D341Med (cell line): ENCODE data around the gene C4orf33.

Source experiments
- DNase-seq: peaks from one replicate; pipeline ENCODE4 v3.0.0; 2012; ENCODE audit warnings: low spot score

Gene C4orf33

DNA sequence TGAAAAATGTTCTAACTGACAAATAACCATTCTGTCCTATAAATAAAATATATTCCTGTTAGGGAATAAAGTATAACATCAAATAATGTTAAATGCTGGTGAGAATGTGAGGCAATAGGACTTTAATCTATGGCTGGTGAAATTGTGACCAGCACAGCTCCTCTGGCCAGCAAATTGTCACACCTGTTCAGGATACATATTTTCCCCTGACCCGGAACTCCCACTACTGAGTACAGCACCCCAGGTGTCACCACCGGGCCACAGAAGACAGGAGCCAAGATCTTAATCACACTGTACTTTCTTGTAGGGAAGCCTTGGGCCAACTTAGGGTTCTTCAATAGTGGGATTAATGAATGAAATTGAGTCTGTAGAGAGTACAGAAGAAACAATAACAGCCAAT lies 33.2 kb downstream of the C4orf33 start:
- DNase-seq = no peak

DNA sequence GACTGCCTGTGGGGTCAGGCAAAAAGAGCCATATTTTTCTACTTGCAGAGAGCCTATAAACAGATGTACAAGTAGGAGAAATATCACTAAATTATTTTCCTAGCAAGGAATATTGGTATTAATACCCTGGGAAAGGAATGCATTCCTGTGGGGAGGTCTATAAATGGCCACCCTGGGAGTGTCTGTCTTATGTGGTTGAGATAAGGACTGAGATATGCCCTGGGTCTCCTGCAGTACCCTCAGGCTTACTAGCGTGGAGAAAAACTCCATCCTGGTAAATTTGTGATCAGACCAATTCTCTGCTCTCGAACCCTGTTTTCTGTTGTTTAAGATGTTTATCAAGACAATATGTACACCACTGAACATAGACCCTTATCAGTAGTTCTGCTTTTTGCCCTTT lies 35.4 kb downstream of the C4orf33 start:
- DNase-seq = no peak

DNA sequence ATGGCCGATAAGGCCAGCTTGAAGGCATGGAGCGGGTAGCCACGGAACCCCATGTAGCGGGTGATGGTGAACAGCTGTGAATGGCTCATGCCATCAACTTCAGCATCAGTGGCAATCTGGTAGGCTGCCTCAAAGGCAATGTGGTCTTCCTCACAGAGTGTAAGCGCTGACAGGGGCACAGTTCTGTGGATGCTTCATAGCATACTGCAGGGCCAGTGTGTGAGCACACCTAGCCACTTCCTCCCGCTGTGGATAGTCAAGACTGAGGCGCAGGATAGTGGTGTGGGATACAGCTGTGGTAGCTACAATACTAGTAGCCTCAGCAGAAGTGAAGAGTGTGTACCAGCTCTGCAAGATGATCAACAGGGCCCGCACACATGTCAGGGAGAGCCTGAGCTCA lies 40.5 kb downstream of the C4orf33 start:
- no peak for DNase-seq

DNA sequence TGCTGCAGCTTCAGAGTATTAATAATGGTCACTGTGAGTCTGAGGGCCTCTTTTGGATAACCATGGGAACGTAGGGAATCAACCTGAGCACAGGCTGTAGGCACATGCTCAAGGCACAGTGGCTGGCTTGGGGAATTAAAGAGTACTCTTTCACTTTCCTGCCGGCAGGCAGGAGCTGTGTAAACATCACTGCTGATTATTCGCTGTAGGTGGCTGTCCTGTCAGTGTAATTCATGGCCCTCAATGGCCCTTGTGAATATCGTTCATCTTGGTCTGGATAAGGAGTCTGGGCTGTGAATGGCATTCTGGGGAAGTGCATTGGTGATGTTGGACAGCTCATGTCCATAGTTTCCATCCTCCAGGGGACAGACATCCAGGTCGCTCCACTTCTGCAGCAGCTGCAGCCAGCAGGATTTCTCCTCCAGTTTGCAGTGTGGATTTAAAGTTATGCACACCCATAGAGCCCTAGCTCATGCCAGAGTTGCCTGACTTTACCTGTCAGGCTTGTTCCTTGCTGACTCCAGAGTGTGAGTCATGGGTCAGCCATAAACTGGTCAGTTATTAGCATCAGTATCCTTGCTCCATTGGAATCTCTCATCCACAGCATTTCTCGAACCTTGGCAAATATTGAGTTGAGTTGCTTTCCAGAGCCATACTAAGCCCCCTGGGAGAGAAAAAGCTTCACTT lies 43.0 kb downstream of the C4orf33 start:
- no peak for DNase-seq

DNA sequence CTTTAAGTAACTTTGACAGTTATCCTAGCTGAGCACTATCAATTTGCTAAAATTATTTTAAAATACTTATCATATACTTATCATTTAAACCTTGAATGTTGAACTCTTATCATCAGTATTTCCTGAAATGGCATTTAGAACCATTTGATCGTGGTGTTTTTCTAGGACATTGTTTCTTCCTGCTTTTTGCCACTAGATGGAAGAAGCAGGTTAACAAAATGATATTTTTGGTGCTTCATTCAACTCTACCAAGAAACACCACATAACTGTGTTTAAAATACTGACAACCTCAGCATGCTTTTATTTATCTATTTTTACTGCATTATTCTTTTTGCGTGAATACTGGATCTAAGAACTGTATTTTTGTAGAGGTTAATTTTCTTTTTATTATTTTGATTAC lies 44.6 kb downstream of the C4orf33 start:
- no peak for DNase-seq

DNA sequence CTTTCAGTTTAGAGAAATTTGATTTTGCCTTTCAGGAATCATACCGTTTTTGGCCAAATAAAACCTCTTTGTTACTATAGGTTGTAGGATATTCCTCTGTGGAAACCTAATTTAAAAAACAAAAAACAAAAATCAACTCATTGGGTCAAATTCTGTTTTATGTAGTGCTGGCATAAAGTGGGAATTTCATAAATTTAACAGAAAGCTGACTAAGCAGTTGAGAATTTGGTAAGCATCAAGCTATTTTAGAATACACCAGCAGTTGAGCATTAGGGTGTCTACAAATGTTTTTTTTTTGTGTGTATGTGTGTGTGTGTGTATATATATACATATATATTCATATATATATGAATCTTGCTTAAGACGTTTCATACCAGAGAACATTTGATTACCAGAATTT lies 47.4 kb downstream of the C4orf33 start:
- no peak for DNase-seq

DNA sequence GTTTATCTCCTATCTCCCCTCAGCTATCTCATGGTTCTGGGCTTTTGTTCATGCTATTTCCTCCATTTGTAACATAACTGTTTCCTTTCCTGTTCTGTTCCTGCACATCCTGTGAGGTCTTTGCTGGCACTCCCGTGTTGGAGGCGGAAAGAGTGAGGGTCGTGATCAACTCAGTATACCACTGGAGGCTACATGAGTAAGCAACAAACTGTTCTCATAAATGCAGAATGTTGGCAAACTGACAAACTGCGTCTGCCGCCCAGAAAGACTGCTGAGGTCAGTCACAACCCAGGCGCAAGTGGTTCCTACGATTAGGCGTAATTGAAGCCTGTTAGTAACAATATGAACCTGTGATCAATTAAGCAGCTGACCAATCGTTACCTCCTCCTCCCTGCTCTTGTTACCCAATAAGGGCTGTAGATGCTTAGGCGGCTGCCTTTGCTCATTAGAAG lies 48.8 kb downstream of the C4orf33 start:
- no peak for DNase-seq

DNA sequence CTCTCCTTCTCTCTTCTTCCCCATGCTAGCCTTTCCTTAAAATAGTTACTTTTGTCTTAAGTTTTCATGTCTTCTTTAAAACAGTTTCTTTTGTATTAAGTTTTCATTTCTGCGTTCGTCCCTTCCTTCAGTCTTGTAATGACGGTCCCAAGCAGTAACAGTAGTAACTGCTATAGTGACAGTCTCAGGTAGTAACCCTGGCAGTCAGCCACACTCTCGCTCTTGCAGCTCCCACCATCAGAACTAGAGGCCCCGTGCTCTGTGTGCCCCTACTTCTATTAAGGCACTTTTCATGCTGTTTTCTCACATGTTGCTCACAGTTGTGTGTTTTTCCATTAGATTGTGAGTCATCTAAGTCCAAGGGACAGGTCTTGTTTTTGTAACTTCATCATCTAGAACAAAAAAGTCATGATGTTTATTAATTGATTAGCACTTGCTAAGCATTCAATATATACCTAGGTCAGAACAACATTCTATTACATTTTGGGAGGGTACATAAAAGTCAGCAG lies 49.3 kb downstream of the C4orf33 start:
- DNase-seq = no peak

DNA sequence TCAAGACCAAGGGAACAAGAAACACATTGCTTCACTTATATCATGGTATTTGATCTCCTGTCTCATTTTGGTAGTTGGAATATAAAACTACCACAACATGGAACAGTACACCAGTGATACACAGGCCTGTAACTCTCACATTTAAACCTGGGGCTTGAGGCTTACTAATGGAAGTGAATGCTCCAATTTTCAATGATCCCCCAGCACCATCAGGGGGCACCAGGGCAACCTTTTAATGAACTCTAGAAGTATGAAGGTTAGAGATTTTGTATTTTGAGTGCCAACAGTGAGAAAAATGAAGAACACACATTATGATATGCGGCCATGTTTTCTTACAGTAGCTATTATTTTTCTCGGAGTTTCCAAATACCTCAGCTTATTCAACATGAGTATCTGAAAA lies 50.7 kb downstream of the C4orf33 start:
- no peak for DNase-seq

DNA sequence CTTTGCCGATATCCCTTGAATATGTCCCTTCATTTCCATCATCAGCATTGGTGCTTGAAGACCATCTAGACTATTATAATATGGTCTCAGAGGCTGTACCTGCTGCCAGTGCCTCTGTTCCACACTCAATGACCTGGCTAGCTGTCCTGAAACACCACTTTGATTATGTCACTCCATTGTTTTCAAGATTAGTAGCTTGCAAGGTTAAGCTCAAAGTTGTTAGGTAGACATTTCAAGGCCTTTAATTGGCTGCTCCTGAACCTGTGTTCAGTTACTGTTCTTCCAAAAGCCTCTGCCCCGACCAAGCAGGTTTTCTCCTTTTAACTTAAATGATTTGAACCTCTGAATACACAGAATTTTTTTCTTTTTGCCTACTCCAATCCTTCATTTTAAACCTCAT lies 52.9 kb downstream of the C4orf33 start:
- no peak for DNase-seq

DNA sequence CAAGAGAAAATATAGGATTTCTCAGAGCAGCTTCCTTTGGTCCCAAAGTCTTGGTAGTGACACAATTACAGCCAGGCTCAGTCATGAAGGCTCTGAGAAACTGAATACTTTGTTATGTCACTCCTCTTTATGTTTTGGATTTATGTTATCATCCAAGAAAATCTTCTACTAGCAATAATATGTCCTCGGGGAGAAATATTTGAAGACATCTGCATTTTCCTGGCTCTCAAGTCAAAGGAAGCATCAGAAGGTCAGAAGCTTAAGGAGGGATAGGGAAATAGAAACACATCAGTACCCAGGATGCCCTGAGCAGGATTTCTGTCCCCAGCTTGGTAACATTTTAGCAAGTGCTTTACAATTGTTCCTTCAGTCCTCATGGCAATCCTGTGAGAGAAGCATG lies 54.0 kb downstream of the C4orf33 start:
- DNase-seq = no peak

DNA sequence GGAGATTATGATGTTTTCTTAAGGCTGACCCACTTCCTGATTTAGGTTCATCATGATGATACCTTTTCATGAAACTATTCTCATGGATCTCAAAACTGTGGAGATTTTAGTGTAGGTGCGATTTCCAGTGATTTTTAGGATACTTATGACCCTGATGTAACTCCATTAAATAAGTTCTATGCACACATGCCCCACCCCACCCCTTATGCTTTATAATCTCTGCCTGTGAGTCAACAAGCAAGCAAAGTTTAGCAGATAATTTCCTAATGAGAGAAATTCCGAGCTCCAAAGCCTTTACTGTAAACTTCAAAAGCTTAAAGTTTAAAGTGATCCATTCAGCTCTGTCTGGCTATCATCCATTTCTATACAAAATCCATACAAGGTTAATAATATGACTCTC lies 56.4 kb downstream of the C4orf33 start:
- DNase-seq = no peak

DNA sequence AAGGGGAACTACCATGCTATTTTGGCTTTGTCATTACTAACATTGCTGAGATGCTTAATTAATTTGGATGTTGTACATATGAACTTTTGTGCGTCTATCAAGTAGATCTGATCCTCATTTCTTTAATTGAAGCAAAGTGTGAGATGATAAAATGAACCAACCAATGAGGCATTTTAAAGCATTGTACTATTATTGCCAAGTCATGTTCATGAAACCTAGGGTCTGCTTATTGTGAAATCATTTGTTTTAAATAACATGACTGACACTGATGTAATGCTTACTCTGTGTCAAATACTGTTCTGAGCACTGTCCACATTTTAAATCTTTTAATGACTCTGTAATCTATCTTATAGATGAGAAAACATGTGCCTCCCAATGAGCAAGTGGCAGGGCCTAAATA lies 57.7 kb downstream of the C4orf33 start:
- DNase-seq = no peak

DNA sequence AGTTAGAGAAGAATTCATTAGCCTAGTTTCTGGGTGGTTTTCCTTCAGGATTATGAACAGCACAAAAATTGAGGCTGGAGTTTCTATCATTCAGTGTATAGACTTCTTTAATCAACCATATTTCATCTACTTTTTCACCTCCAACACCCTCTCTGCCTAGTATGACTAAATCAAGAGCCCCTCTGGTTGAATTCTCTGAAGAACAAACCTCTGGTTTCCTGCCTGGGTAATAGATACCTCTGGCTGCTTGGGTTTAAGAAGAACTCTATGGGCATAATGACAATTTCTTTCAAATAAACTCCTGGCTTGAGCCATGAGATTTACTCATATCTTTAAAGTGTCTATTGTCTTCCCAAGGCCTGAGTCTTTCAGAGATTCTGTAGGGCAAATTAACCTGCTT lies 66.5 kb downstream of the C4orf33 start:
- DNase-seq = no peak

DNA sequence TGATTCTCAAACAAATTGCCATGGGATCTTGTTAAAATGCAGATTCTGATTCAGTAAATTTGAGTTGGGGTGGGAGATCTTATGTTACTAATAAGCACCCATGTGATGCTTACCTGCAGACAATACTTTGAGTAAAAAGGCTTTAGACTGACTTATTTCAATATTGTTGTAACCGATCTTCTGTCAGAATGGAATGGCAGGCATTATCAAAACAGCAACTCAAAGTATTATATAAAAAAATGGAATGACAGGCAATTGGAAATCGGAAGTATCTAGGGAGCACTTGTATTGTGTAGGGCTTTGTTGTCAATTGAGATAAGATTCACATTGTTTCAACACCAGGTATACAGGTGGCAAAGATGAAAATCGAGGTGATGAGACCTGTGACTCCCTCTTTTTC lies 67.5 kb downstream of the C4orf33 start:
- no peak for DNase-seq

DNA sequence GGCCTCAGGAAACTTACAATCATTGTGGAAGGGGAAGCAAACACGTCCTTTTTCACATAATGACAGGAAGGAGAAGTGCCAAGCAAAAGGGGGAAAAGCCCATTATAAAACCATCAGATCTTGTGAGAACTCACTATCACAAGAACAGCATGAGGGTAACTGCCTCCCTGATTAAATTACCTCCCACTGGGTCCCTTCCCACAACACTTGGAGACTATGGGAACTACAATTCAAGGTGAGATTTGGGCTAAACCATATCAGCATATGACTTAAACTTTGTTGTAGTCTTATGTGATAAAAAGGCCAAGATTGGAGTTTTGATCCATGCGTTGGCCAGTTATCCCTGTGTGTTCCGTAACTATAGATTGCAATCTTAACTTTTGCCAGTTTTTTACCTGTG lies 68.3 kb downstream of the C4orf33 start:
- DNase-seq = no peak
